GM23248 (cell line): ENCODE measurements around the gene GDI1.

Source experiments
- EZH2 ChIP-seq: fragments of 200-600 bp; sonication (generic); IDR thresholded peaks from 2 replicates; pipeline ENCODE4 v1.6.1; 2018; ENCODE audit warnings: antibody characterized with exemption, mild to moderate bottlenecking; ENCODE audit not compliant: insufficient read depth, poor library complexity, severe bottlenecking
- EZH2phosphoT487 ChIP-seq: fragments of 200-600 bp; sonication (generic); IDR thresholded peaks from 2 replicates; pipeline ENCODE4 v1.6.1; 2018; ENCODE audit warnings: antibody characterized with exemption, moderate library complexity, mild to moderate bottlenecking, low read depth; ENCODE audit not compliant: insufficient read depth

GRCh38 chrX:154411981-154412340, 25.0 kb upstream of the GDI1 start:
- TF ChIP-seq EZH2 (no peak), EZH2phosphoT487 (no peak)
